ENCODE measurements around the gene INSIG1.

DNA sequence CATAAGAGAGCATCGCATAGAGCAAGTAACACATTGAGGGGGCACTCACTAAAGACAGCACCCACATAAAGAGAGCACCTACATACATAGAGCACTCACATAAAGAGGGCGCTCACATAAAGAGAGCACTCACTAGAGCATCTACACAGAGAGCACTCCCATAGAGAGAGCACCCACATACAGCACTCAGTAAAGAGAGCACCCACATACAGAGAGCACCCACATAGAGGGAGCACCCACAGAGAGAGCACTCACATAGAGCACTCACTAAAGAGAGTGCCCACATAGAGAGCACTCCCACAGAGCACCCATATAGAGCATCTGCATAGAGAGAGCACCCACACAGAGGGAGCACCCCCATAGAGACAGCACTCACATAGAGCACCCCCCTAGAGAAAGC, 47.8 kb downstream of the INSIG1 start:
- TF ChIP-seq EZH2 (IDR thresholded peaks at IDR 0.05; ENCODE audit: insufficient read depth, low read length) = no peak
- TF ChIP-seq, protein P1, sequence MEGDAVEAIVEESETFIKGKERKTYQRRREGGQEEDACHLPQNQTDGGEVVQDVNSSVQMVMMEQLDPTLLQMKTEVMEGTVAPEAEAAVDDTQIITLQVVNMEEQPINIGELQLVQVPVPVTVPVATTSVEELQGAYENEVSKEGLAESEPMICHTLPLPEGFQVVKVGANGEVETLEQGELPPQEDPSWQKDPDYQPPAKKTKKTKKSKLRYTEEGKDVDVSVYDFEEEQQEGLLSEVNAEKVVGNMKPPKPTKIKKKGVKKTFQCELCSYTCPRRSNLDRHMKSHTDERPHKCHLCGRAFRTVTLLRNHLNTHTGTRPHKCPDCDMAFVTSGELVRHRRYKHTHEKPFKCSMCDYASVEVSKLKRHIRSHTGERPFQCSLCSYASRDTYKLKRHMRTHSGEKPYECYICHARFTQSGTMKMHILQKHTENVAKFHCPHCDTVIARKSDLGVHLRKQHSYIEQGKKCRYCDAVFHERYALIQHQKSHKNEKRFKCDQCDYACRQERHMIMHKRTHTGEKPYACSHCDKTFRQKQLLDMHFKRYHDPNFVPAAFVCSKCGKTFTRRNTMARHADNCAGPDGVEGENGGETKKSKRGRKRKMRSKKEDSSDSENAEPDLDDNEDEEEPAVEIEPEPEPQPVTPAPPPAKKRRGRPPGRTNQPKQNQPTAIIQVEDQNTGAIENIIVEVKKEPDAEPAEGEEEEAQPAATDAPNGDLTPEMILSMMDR (IDR thresholded peaks at IDR 0.05; ENCODE audit: insufficient read depth, low read depth, low read length) = no peak

All from astrocyte (in vitro differentiated cells and primary cell).